Measurements from ENCODE around the gene CHMP1B. TPM values are rescaled to one million over a fixed set of nuclear protein-coding genes. Genes with fewer than 3 reads are reported as not detected.

CHMP1B gene
- total and polyA plus RNA-seq, 9 of the 15 experiments (the other 6 are each of a cell fraction or from before 2014, with no cell fraction given): 12.3 to 29.9 (median 19.0) TPM

DNA sequence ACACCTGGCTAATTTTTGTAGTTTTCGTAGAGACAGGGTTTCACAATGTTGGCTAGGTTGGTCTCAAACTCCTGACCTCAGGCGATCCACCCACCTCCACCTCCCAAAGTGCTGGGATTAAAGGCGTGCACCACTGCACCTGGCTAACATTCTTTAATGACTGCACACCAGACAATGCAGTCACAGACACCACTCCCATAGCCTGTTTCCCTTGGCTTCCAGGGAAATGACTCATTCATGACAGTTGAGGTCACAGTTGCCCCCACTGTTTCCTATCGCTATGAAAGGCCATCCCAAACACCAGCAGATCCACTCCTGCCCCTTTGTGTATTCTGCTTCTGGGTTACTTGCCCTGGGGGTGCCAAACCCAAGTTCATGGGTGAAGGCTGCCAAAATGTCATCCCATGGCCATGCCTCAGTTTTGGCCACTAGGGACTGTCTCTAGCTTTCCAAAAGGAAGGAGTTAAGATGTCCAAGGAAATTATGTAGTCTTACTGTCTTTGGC is 8.7 kb downstream of the CHMP1B start (continued):
- TF ChIP-seq ZFP30 (CRISPR knock-in tag; IDR thresholded peaks at IDR 0.05; ENCODE audit: borderline replicate concordance) (no peak), CHD4 (IDR thresholded peaks at IDR 0.05; ENCODE audit: insufficient read depth, insufficient replicate concordance, low read depth, low read length, poor library complexity, severe bottlenecking) (no peak), SRSF1 (IDR thresholded peaks at IDR 0.05; ENCODE audit: low read depth, low read length) (no peak), SMARCE1 (IDR thresholded peaks at IDR 0.05) (peak; percentile 63; the same call in 1 of the 2 replicates), SMAD4 (CRISPR knock-in tag; conservative IDR thresholded peaks at IDR 0.05) (0 out of 2 replicates have a peak, but pooled peaks have one; percentile 17), ARID1B (IDR thresholded peaks at IDR 0.05) (peak; percentile 63), RBM17 (IDR thresholded peaks at IDR 0.05; ENCODE audit: borderline replicate concordance, low read depth, low read length) (no peak), HDAC6 (IDR thresholded peaks at IDR 0.05; ENCODE audit: low read depth, low read length) (no peak), SMARCA4 (IDR thresholded peaks at IDR 0.05) (peak; percentile 49), MEIS2 (IDR thresholded peaks at IDR 0.05; ENCODE audit: partially characterized antibody) (peak; percentile 33), NFATC3 (IDR thresholded peaks at IDR 0.05) (no peak), NR2C1 (IDR thresholded peaks at IDR 0.05) (no peak), NR2C1 (tag; IDR thresholded peaks at IDR 0.05) (0 out of 2 replicates have a peak, but pooled peaks have one; percentile 10), ZNF3 (CRISPR knock-in tag; IDR thresholded peaks at IDR 0.05) (no peak), DPF2 (IDR thresholded peaks at IDR 0.05) (peak; percentile 58; the same call in 1 of the 2 replicates), SNRNP70 (optimal IDR thresholded peaks at IDR 0.05; ENCODE audit: low read depth, low read length) (no peak)
- TF ChIP-seq, protein P1, sequence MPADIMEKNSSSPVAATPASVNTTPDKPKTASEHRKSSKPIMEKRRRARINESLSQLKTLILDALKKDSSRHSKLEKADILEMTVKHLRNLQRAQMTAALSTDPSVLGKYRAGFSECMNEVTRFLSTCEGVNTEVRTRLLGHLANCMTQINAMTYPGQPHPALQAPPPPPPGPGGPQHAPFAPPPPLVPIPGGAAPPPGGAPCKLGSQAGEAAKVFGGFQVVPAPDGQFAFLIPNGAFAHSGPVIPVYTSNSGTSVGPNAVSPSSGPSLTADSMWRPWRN (IDR thresholded peaks at IDR 0.05; ENCODE audit: low read depth): no peak
- TF ChIP-seq, protein P2, sequence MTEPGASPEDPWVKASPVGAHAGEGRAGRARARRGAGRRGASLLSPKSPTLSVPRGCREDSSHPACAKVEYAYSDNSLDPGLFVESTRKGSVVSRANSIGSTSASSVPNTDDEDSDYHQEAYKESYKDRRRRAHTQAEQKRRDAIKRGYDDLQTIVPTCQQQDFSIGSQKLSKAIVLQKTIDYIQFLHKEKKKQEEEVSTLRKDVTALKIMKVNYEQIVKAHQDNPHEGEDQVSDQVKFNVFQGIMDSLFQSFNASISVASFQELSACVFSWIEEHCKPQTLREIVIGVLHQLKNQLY (CRISPR knock-in tag; conservative IDR thresholded peaks at IDR 0.05): no peak
- TF ChIP-seq, protein P3, sequence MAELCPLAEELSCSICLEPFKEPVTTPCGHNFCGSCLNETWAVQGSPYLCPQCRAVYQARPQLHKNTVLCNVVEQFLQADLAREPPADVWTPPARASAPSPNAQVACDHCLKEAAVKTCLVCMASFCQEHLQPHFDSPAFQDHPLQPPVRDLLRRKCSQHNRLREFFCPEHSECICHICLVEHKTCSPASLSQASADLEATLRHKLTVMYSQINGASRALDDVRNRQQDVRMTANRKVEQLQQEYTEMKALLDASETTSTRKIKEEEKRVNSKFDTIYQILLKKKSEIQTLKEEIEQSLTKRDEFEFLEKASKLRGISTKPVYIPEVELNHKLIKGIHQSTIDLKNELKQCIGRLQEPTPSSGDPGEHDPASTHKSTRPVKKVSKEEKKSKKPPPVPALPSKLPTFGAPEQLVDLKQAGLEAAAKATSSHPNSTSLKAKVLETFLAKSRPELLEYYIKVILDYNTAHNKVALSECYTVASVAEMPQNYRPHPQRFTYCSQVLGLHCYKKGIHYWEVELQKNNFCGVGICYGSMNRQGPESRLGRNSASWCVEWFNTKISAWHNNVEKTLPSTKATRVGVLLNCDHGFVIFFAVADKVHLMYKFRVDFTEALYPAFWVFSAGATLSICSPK (IDR thresholded peaks at IDR 0.05; ENCODE audit: borderline replicate concordance): no peak
- TF ChIP-seq, protein P4, sequence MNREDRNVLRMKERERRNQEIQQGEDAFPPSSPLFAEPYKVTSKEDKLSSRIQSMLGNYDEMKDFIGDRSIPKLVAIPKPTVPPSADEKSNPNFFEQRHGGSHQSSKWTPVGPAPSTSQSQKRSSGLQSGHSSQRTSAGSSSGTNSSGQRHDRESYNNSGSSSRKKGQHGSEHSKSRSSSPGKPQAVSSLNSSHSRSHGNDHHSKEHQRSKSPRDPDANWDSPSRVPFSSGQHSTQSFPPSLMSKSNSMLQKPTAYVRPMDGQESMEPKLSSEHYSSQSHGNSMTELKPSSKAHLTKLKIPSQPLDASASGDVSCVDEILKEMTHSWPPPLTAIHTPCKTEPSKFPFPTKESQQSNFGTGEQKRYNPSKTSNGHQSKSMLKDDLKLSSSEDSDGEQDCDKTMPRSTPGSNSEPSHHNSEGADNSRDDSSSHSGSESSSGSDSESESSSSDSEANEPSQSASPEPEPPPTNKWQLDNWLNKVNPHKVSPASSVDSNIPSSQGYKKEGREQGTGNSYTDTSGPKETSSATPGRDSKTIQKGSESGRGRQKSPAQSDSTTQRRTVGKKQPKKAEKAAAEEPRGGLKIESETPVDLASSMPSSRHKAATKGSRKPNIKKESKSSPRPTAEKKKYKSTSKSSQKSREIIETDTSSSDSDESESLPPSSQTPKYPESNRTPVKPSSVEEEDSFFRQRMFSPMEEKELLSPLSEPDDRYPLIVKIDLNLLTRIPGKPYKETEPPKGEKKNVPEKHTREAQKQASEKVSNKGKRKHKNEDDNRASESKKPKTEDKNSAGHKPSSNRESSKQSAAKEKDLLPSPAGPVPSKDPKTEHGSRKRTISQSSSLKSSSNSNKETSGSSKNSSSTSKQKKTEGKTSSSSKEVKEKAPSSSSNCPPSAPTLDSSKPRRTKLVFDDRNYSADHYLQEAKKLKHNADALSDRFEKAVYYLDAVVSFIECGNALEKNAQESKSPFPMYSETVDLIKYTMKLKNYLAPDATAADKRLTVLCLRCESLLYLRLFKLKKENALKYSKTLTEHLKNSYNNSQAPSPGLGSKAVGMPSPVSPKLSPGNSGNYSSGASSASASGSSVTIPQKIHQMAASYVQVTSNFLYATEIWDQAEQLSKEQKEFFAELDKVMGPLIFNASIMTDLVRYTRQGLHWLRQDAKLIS (CRISPR knock-in tag; IDR thresholded peaks at IDR 0.05): no peak
- TF ChIP-seq, protein P5, sequence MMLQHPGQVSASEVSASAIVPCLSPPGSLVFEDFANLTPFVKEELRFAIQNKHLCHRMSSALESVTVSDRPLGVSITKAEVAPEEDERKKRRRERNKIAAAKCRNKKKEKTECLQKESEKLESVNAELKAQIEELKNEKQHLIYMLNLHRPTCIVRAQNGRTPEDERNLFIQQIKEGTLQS (IDR thresholded peaks at IDR 0.05): peak; percentile 88
- TF ChIP-seq, protein P5 (CRISPR knock-in tag; conservative IDR thresholded peaks at IDR 0.05): no peak
